Putamen (tissue), 1 donor: Measurements from ENCODE around the gene ACOT4.
"Not testable (repeated sequence)": the region's sequence is repeated elsewhere in the genome, so short reads cannot be mapped to it uniquely, and the experiment has no call there.

ENCODE experiments used
- DNase-seq: peaks from one replicate; pipeline ENCODE4 v3.0.0-alpha.2; 2016; ENCODE audit warnings: low spot score

ACOT4 gene

GRCh38 chr14:73591690-73592449, at the start of gene ACOT4:
Gene ACOT4, plus strand, starts transcription at chr14:73591873. Its CDS starts 87 bp downstream, at chr14:73591960.
- no peak for DNase-seq

- DNase-seq = not testable (repeated sequence)
Observed at GRCh38 chr14:73542961-73543360, 48.7 kb upstream of the ACOT4 start.

GRCh38 chr14:73545353-73545752, 46.3 kb upstream of the ACOT4 start:
- DNase-seq = not testable (repeated sequence)

GRCh38 chr14:73549097-73549496, 42.6 kb upstream of the ACOT4 start:
- not testable (repeated sequence) for DNase-seq

GRCh38 chr14:73549889-73550524, 41.7 kb upstream of the ACOT4 start:
- not testable (repeated sequence) for DNase-seq

GRCh38 chr14:73553845-73554244, 37.8 kb upstream of the ACOT4 start:
- no peak for DNase-seq

GRCh38 chr14:73557201-73557600, 34.5 kb upstream of the ACOT4 start:
- not testable (repeated sequence) for DNase-seq

- not testable (repeated sequence) for DNase-seq
Observed at GRCh38 chr14:73558238-73558637, 33.4 kb upstream of the ACOT4 start.

- not testable (repeated sequence) for DNase-seq
Observed at GRCh38 chr14:73562256-73562655, 29.4 kb upstream of the ACOT4 start.

GRCh38 chr14:73562696-73563095, 29.0 kb upstream of the ACOT4 start:
- not testable (repeated sequence) for DNase-seq

- DNase-seq = not testable (repeated sequence)
Observed at GRCh38 chr14:73566431-73566830, 25.2 kb upstream of the ACOT4 start.

- DNase-seq = not testable (repeated sequence)
Observed at GRCh38 chr14:73566935-73567334, 24.7 kb upstream of the ACOT4 start.

GRCh38 chr14:73567358-73567757, 24.3 kb upstream of the ACOT4 start:
- DNase-seq = no peak

GRCh38 chr14:73567951-73568885, 23.5 kb upstream of the ACOT4 start:
- no peak for DNase-seq

- DNase-seq = not testable (repeated sequence)
Observed at GRCh38 chr14:73568886-73569184, 22.8 kb upstream of the ACOT4 start.

GRCh38 chr14:73569185-73569958, 22.3 kb upstream of the ACOT4 start, which contains the start of gene ACOT2:
Gene ACOT2, plus strand, starts transcription at chr14:73569213. Its CDS starts 28 bp downstream, at chr14:73569241.
- DNase-seq = peak; percentile 72

- DNase-seq = not testable (repeated sequence)
Observed at GRCh38 chr14:73570913-73571312, 20.8 kb upstream of the ACOT4 start.

GRCh38 chr14:73573034-73573433, 18.6 kb upstream of the ACOT4 start:
- not testable (repeated sequence) for DNase-seq

GRCh38 chr14:73573740-73574139, 17.9 kb upstream of the ACOT4 start:
- DNase-seq = not testable (repeated sequence)

- DNase-seq = not testable (repeated sequence)
Observed at GRCh38 chr14:73574251-73574650, 17.4 kb upstream of the ACOT4 start.

GRCh38 chr14:73576391-73576790, 15.3 kb upstream of the ACOT4 start:
- no peak for DNase-seq
